Ascending aorta (tissue), 2 donors: ENCODE measurements around the gene NDFIP2. TPM values are rescaled to one million over a fixed set of nuclear protein-coding genes. Genes with fewer than 3 reads are reported as not detected.

Experiments used
- DNase-seq, 2 donors: peaks; one replicate each; pipeline ENCODE4 v3.0.0-alpha.2; 2019; ENCODE audit warnings: low spot score in 2 of 2
- H3K27ac ChIP-seq, 2 donors: fragments of 200-600 bp; sonication (generic); one replicate each; pipeline ENCODE4 v1.5.1; 2016 to 2017; ENCODE audit warnings: mild to moderate bottlenecking in 1 of 2
- H3K27me3 ChIP-seq: fragments of 200-600 bp; sonication (generic); one replicate; pipeline ENCODE4 v1.5.1; 2017
- H3K36me3 ChIP-seq, 2 donors: fragments of 200-600 bp; sonication (generic); one replicate each; pipeline ENCODE4 v1.5.1; 2016
- H3K4me1 ChIP-seq, 2 donors: fragments of 200-600 bp; sonication (generic); one replicate each; pipeline ENCODE4 v1.5.1; 2016 to 2017; ENCODE audit warnings: mild to moderate bottlenecking in 1 of 2
- H3K4me3 ChIP-seq, 2 donors: fragments of 200-600 bp; sonication (generic); one replicate each; pipeline ENCODE4 v1.5.1; 2016 to 2017; ENCODE audit warnings: mild to moderate bottlenecking in 1 of 2
- H3K9me3 ChIP-seq, 2 donors: fragments of 200-600 bp; sonication (generic); one replicate each; pipeline ENCODE4 v1.5.1; 2016
- CTCF ChIP-seq, 3 experiments: fragments of 200-600 bp in 2 of 3; fragments of 450-650 bp in 1 of 3; sonication (generic) in 2 of 3; IDR thresholded peaks; one replicate each; pipeline ENCODE4 v1.5.1; 2016 to 2019; ENCODE audit warnings: antibody characterized with exemption in 3 of 3, mild to moderate bottlenecking in 1 of 3, moderate library complexity in 1 of 3
- intact Hi-C: fragments of 100-400 bp; cut with DNase I; formaldehyde crosslinking; loops from one replicate; pipeline ENCODE4 v1.15.1; 2023
- total RNA-seq: library from RNA; depleted of rRNA; stranded (reverse); fragments of >200 nt; gene quantifications from one replicate; pipeline ENCODE4 v1.1.0, GENCODE V29; 2016

NDFIP2 gene
- total RNA-seq, 1 donor from 2014 or later = 16.6 TPM

DNA sequence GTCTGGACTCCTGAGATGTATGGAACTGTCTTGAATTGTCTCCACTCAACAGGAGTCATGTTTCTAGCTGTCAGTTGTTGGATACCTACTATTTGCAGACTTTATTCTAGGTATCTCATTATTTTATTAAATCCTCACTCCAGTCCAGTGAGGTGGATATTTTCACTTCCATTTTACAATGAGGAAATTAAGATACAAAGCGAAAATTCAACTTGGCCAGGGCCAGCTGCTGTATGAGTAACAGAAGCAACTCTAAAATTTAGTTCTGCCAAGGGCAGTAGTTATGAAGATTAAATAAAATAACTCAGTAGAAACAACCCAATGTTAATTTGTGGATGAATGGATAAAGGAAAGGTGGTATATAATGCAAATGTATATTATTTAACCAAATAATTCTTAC is 12.6 kb upstream of the NDFIP2 start:
- DNase-seq = no peak
- TF ChIP-seq CTCF (IDR thresholded peaks at IDR 0.05) = no peak
- H3K4me3 ChIP-seq = no peak overlapping the region

DNA sequence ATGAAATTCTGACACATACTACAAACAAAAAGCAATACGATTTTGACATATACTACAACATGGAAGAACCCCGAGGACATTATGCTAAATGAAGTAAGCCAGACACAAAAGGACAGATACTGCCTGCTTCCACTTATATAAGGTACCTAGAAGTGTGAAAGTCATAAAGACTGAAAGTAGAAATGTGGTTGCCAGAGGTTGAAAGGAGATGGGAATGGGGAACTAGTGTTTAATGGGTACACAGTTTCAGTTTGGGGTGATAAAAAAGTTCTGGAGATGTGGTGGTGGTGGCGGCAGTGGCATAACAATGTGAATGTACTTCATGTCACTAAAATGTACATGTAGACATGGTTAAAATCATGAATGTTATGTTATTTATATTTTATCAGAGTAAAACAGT is 12.1 kb upstream of the NDFIP2 start:
- no peak overlapping the region for H3K4me3 ChIP-seq
- H3K9me3 ChIP-seq = no peaks in the 10 kb centered on the region
- intact Hi-C loops = no loop called here
- H3K27ac ChIP-seq = no peak overlapping the region
- no peaks in the 10 kb centered on the region for H3K4me1 ChIP-seq
- no peaks in the 10 kb centered on the region for H3K36me3 ChIP-seq
- TF ChIP-seq CTCF (IDR thresholded peaks at IDR 0.05) = no peak
- DNase-seq = no peak
- H3K27me3 ChIP-seq = no peaks in the 10 kb centered on the region

More for the DNA sequence above, 12.6 kb upstream of the NDFIP2 start:
- Histone ChIP-seq H3K27me3 (no peaks in the 10 kb centered on the region), H3K36me3 (no peaks in the 10 kb centered on the region), H3K4me1 (no peaks in the 10 kb centered on the region), H3K9me3 (no peaks in the 10 kb centered on the region), H3K27ac (no peak overlapping the region)
- intact Hi-C loops = no loop called here

DNA sequence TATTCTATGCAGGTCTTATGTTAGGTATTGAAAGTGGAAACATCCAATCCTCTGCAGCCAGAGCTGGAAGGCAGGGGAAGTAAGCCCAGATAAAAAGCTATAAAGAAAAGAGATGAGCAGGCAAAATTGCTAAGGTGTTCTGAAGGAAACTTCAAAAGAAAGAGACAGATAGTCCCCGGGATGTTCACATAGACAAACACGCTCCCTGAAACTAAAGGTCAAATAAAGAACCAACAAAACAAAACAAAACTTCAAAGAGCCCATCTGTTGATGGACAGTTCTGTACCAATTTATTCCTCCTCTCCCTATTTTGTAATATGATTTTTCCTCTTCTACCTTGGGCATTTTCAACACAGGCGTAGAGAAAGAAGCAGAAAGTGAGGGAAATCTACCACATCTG is 11.3 kb upstream of the NDFIP2 start:
- Histone ChIP-seq H3K4me3 (no peak overlapping the region), H3K9me3 (no peaks in the 10 kb centered on the region), H3K36me3 (no peaks in the 10 kb centered on the region), H3K27me3 (no peaks in the 10 kb centered on the region), H3K27ac (no peak overlapping the region), H3K4me1 (no peaks in the 10 kb centered on the region)
- no peak for TF ChIP-seq CTCF (IDR thresholded peaks at IDR 0.05)
- no peak for DNase-seq
- intact Hi-C loops = no loop called here

- intact Hi-C loops = no loop called here
- TF ChIP-seq CTCF (IDR thresholded peaks at IDR 0.05) = no peak
- no peaks in the 10 kb centered on the region for H3K9me3 ChIP-seq
- H3K4me3 ChIP-seq = no peak overlapping the region
- no peak for DNase-seq
- no peaks in the 10 kb centered on the region for H3K4me1 ChIP-seq
- no peaks in the 10 kb centered on the region for H3K27me3 ChIP-seq
- H3K36me3 ChIP-seq = no peaks in the 10 kb centered on the region
- no peak overlapping the region for H3K27ac ChIP-seq
Observed at GRCh38 chr13:79470666-79471065, 10.3 kb upstream of the NDFIP2 start.

DNA sequence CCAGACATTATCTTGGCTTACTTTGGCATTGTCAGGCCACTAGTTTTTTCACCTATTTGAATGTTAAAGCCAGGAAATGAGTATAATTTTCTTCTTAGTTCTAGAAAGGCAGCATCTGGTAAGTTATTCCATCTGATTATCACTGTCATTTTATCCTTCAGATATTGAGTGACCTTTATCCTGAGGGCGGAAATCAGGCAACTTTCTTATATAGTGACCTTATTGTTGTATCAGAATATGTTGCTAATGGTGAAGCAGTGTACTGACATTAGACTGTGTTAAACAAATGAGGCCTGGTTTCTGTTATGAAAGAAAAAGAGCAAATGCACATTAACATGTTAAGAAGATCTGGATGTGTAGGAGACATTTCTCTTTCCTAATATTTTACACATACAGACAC is 5.4 kb upstream of the NDFIP2 start:
- no peaks in the 10 kb centered on the region for H3K36me3 ChIP-seq
- DNase-seq = no peak
- H3K27ac ChIP-seq = no peak overlapping the region
- no peak overlapping the region for H3K4me3 ChIP-seq
- intact Hi-C loops = no loop called here
- H3K27me3 ChIP-seq = no peaks in the 10 kb centered on the region
- H3K4me1 ChIP-seq = no peaks in the 10 kb centered on the region
- no peaks in the 10 kb centered on the region for H3K9me3 ChIP-seq
- no peak for TF ChIP-seq CTCF (IDR thresholded peaks at IDR 0.05)

DNA sequence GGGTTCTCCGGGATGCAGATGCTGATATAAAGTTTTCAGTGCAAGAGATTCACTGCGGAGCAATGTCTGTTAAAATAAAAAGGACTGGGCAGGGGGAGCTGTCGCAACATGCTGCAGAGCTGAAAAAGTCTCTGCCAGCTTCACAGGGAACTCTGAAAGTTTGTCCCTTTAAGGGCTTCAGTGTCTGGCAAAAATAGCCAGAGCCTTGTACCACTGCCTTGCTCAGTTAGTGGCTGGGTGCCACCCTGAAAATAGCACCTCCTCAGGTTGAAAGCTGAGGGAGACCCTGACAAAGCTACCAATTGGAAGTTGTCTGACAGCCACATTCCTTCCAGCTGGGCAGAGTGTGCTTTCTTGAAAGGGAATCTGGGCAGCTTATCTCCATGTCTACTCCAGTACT is 3.0 kb upstream of the NDFIP2 start:
- H3K36me3 ChIP-seq = no peaks in the 10 kb centered on the region
- no peak overlapping the region for H3K27ac ChIP-seq
- TF ChIP-seq CTCF (IDR thresholded peaks at IDR 0.05) = no peak
- H3K4me3 ChIP-seq = no peak overlapping the region
- intact Hi-C loops = no loop called here
- no peaks in the 10 kb centered on the region for H3K27me3 ChIP-seq
- H3K4me1 ChIP-seq = peaks cover 2 to 7% of the 10 kb centered on the region in 2 donors
- no peak for DNase-seq
- no peaks in the 10 kb centered on the region for H3K9me3 ChIP-seq
